ENCODE data around the gene FCN2. TPM values are rescaled to one million over a fixed set of nuclear protein-coding genes. Genes with fewer than 3 reads are reported as not detected.

Gene FCN2
- total RNA-seq, 2 donors from 2014 or later, result not detected

DNA sequence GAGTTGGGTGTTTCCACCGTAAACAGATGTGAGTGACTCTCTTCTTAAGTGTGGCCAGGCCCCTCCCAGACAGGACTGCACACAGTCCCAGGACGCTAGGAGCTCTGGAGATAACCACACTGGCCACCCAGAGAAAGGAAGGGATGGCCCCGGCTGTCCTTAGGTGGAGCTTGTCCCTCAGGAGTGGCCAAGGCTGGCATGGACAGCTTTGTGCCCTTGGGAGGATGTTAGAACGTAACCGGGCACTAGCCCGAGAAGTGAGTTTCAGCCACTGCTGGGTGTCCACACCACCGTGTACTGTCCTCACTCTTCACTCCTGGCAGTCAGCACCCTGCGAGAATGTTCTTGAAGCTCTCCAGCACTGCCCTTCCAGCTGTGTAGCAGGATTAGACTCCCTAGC, 35.8 kb upstream of the FCN2 start:
- 53 to 63% methylated on average over 6 to 8 of the region's 8 CpGs for WGBS, 2 donors
- Histone ChIP-seq H3K4me1 (no peaks in the 10 kb centered on the region), H3K27me3 (no peaks in the 10 kb centered on the region), H3K36me3 (replicated peaks in 1 of 2; ENCODE audit: insufficient read depth in 1 of 2, low read depth in 2 of 2) (no peaks in the 10 kb centered on the region), H3K4me3 (no peak overlapping the region), H3K27ac (no peak overlapping the region), H3K9me3 (no peaks in the 10 kb centered on the region)
- TF ChIP-seq, protein P1, sequence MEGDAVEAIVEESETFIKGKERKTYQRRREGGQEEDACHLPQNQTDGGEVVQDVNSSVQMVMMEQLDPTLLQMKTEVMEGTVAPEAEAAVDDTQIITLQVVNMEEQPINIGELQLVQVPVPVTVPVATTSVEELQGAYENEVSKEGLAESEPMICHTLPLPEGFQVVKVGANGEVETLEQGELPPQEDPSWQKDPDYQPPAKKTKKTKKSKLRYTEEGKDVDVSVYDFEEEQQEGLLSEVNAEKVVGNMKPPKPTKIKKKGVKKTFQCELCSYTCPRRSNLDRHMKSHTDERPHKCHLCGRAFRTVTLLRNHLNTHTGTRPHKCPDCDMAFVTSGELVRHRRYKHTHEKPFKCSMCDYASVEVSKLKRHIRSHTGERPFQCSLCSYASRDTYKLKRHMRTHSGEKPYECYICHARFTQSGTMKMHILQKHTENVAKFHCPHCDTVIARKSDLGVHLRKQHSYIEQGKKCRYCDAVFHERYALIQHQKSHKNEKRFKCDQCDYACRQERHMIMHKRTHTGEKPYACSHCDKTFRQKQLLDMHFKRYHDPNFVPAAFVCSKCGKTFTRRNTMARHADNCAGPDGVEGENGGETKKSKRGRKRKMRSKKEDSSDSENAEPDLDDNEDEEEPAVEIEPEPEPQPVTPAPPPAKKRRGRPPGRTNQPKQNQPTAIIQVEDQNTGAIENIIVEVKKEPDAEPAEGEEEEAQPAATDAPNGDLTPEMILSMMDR (IDR thresholded peaks at IDR 0.05), result no peak
- no peak for TF ChIP-seq POLR2A (IDR thresholded peaks at IDR 0.05)
- ATAC-seq (no peak), DNase-seq (no peak)
- intact Hi-C loops (cut with DNase I), result no loop called here

DNA sequence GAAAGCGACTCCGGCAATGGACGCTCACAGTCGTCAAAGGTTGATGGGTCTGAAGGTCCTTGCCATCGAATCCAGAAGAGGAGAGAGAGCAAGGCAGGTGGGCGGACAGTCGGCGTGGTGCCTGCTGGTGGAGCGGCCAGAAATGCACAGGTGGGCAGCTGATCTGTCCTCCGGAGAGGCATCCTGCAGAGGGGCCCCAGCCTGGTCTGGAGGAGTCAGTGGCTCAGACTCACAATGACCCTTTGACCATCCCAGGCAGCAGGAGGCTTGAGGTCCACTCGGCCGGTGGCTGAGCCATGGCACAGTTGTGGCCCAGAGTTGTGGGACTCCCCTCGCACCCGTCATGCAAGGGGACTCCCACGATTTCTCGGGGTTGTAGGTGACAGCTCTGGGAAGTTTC, 34.4 kb upstream of the FCN2 start:
- no peaks in the 10 kb centered on the region for H3K36me3 ChIP-seq (replicated peaks in 1 of 2; ENCODE audit: insufficient read depth in 1 of 2, low read depth in 2 of 2)
- TF ChIP-seq, protein P1 (IDR thresholded peaks at IDR 0.05), result no peak
- no peak for TF ChIP-seq POLR2A (IDR thresholded peaks at IDR 0.05)
- no peak overlapping the region for H3K27ac ChIP-seq
- 52 to 61% methylated on average over 11 to 16 of the region's 16 CpGs for WGBS, 2 donors
- H3K4me3 ChIP-seq, result no peak overlapping the region
- no peaks in the 10 kb centered on the region for H3K27me3 ChIP-seq
- DNase-seq (no peak), ATAC-seq (no peak)
- no peaks in the 10 kb centered on the region for H3K9me3 ChIP-seq
- intact Hi-C loops (cut with DNase I), result no loop called here
- H3K4me1 ChIP-seq, result no peaks in the 10 kb centered on the region

DNA sequence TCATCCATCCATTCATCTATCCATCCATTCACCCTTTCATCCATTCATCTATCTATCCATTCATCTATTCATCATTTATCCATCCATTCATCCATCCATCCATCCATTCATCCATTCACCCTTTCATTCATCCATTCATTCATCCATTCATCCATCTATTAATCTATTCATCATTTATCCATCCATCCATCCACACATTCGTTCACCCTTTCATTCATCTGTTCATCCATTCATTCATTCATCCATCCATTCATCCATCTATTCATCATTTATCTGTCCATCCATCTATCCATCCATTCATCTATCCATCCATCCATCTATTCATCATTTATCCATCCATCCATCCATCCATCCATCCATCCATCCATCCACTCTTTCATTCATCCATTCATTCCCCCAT, 33.9 kb upstream of the FCN2 start:
- Histone ChIP-seq H3K27ac (no peak overlapping the region), H3K9me3 (no peaks in the 10 kb centered on the region), H3K4me3 (no peak overlapping the region), H3K36me3 (replicated peaks in 1 of 2; ENCODE audit: insufficient read depth in 1 of 2, low read depth in 2 of 2) (no peaks in the 10 kb centered on the region), H3K4me1 (no peaks in the 10 kb centered on the region), H3K27me3 (no peaks in the 10 kb centered on the region)
- WGBS, 2 donors, result 48 to 49% methylated on average over 1 of the region's 1 CpG
- TF ChIP-seq, protein P1 (IDR thresholded peaks at IDR 0.05), result no peak
- no peak for TF ChIP-seq POLR2A (IDR thresholded peaks at IDR 0.05)
- DNase-seq, result no peak
- no peak for ATAC-seq
- intact Hi-C loops (cut with DNase I), result no loop called here

DNA sequence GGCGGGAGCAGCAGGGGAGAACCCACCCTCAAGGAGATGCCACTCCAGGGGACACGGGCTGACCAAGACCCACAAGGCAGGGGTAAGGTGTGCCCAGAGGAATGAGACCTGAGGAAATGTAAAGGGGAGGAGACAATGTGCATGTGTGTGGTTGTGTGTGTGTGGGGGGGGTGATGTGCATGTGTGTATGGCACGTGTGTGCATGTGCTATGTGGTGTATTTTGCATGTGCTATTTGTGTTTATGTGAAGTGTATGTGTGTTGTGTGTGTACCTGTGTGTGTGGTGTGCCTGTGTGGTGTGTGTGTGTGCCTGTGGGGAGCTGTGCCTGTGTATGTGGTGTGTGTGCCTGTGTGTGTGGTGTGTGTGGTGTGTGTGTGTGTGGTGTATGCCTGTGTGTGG, 33.5 kb upstream of the FCN2 start:
- no peak for DNase-seq
- 60 to 62% methylated on average over 3 of the region's 3 CpGs for WGBS, 2 donors
- Histone ChIP-seq H3K4me3 (no peak overlapping the region), H3K9me3 (no peaks in the 10 kb centered on the region), H3K27me3 (no peaks in the 10 kb centered on the region), H3K36me3 (replicated peaks in 1 of 2; ENCODE audit: insufficient read depth in 1 of 2, low read depth in 2 of 2) (no peaks in the 10 kb centered on the region), H3K4me1 (no peaks in the 10 kb centered on the region), H3K27ac (no peak overlapping the region)
- intact Hi-C loops (cut with DNase I), result no loop called here
- no peak for ATAC-seq
- TF ChIP-seq, protein P1 (IDR thresholded peaks at IDR 0.05), result no peak
- no peak for TF ChIP-seq POLR2A (IDR thresholded peaks at IDR 0.05)

DNA sequence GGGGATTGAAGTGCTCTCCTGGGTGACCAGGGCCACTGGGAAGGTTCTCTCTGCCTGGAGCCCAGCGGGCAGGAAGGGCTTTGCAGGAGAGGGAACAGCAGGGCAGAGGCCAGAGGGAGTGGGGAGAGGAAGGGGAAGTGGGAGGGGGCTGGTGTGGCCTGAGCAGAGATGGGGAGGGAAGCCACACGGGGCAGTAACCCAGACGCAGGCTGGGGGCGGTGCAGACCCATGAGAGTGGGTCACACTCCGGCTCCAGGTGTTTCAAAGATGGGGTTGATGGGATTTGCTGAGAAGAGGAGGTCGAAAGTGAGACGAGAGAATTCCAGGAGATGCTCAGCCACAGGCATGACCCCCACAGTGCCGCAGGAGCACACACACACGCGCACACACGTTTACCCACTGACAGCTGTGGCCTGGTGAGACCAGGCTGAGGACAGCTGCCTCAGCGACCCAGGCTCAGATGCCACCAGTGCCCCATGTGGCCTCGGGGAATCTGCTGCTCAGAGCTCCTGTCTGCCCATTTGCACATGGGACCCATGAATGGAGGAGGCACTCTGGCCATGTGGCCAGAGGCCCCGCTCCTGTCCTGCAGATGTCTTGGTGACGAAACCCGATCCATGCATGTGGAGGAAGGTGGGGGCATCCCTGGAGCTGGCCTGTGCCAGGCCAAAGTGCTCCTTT, 32.7 kb upstream of the FCN2 start:
- ATAC-seq, result no peak
- H3K4me3 ChIP-seq, result no peak overlapping the region
- no peak overlapping the region for H3K27ac ChIP-seq
- H3K27me3 ChIP-seq, result no peaks in the 10 kb centered on the region
- TF ChIP-seq, protein P1 (IDR thresholded peaks at IDR 0.05), result no peak
- no peak for TF ChIP-seq POLR2A (IDR thresholded peaks at IDR 0.05)
- no peaks in the 10 kb centered on the region for H3K4me1 ChIP-seq
- H3K36me3 ChIP-seq (replicated peaks in 1 of 2; ENCODE audit: insufficient read depth in 1 of 2, low read depth in 2 of 2), result no peaks in the 10 kb centered on the region
- DNase-seq, result no peak
- 57 to 67% methylated on average over 7 to 16 of the region's 16 CpGs for WGBS, 2 donors
- H3K9me3 ChIP-seq, result no peaks in the 10 kb centered on the region
- intact Hi-C loops (cut with DNase I), result no loop called here

All from body of pancreas (tissue), 4 donors.